DND-41 (cell line): ENCODE results near the gene WFDC5.

Experiments used
- CTCF ChIP-seq: IDR thresholded peaks from 2 replicates; pipeline ENCODE4 v1.5.1; 2012; ENCODE audit warnings: borderline replicate concordance, low read length, moderate library complexity, mild to moderate bottlenecking; ENCODE audit not compliant: poor library complexity, severe bottlenecking; ENCODE audit errors: extremely low read depth
- EZH2 ChIP-seq: IDR thresholded peaks from 3 replicates; pipeline ENCODE4 v1.6.1; 2012; ENCODE audit warnings: borderline replicate concordance, low read depth, mild to moderate bottlenecking, moderate library complexity, low read length, inconsistent platforms; ENCODE audit not compliant: severe bottlenecking

DNA sequence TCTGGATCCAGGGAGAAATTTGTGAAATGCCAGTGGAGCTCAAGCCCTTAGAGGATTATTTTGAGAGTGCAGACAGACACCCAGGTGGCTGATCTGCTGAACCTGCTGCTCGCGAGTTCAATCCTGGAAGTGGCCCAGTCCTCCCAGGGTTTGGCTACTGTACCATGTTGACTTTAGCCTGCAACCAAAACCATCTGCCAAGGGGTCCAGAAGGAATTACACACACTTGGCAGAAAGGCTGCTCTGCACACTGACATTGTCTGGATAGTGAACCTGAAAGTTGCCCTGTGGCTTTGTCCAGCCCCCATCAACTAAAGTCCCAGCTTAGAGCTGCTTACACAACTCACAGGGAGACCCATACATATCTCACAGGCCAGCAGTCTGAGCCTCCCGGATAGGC, 38.2 kb upstream of the WFDC5 start:
- no peak for TF ChIP-seq CTCF
- no peak for TF ChIP-seq EZH2
